ENCODE results near the gene IQGAP1.

Gene IQGAP1

GRCh38 chr15:90493647-90494046, 105.6 kb downstream of the IQGAP1 start:
- no peaks in the 10 kb centered on the region; the same call in 1 of the 2 replicates for H3F3A ChIP-seq (ENCODE audit: insufficient read depth, low read length)
- H3K27ac ChIP-seq (ENCODE audit: low read depth, low read length, poor library complexity, severe bottlenecking) = no peak overlapping the region
- peaks cover 82% of the 10 kb centered on the region for H3K36me3 ChIP-seq (ENCODE audit: insufficient read depth, low read length)
- no peaks in the 10 kb centered on the region for H3K9me2 ChIP-seq (ENCODE audit: low read depth, low read length)
- no peaks in the 10 kb centered on the region for H3K79me2 ChIP-seq (ENCODE audit: insufficient read depth, low read length)
- H3K4me3 ChIP-seq (ENCODE audit: low read depth, low read length, poor library complexity, severe bottlenecking) = no peak overlapping the region
- no peak overlapping the region for H3K9ac ChIP-seq (ENCODE audit: low read length)
- no peak overlapping the region for H2AFZ ChIP-seq (ENCODE audit: low read length)
- no peak for TF ChIP-seq CTCF (IDR thresholded peaks at IDR 0.05; ENCODE audit: low read length)
- TF ChIP-seq EZH2 (IDR thresholded peaks at IDR 0.05; ENCODE audit: borderline replicate concordance, low read length) = no peak
- no peaks in the 10 kb centered on the region for H4K20me1 ChIP-seq (ENCODE audit: insufficient read depth, low read length)
- no peaks in the 10 kb centered on the region for H3K27me3 ChIP-seq (ENCODE audit: insufficient read depth, low read length)
- no peaks in the 10 kb centered on the region for H3K9me3 ChIP-seq (ENCODE audit: low read length)
- H3K4me2 ChIP-seq (ENCODE audit: low read length) = no peak overlapping the region
- H3K4me1 ChIP-seq (ENCODE audit: insufficient read depth, low read length, severe bottlenecking) = no peaks in the 10 kb centered on the region

GRCh38 chr15:90495067-90495466, 107.0 kb downstream of the IQGAP1 start:
- Histone ChIP-seq H3K9me3 (ENCODE audit: low read length) (no peaks in the 10 kb centered on the region), H3K27me3 (ENCODE audit: insufficient read depth, low read length) (no peaks in the 10 kb centered on the region), H3F3A (ENCODE audit: insufficient read depth, low read length) (no peaks in the 10 kb centered on the region; the same call in 1 of the 2 replicates), H3K27ac (ENCODE audit: low read depth, low read length, poor library complexity, severe bottlenecking) (no peak overlapping the region), H2AFZ (ENCODE audit: low read length) (no peak overlapping the region), H3K9me2 (ENCODE audit: low read depth, low read length) (no peaks in the 10 kb centered on the region), H3K9ac (ENCODE audit: low read length) (no peak overlapping the region), H3K4me1 (ENCODE audit: insufficient read depth, low read length, severe bottlenecking) (no peaks in the 10 kb centered on the region), H3K4me3 (ENCODE audit: low read depth, low read length, poor library complexity, severe bottlenecking) (no peak overlapping the region), H3K79me2 (ENCODE audit: insufficient read depth, low read length) (no peaks in the 10 kb centered on the region), H3K36me3 (ENCODE audit: insufficient read depth, low read length) (peaks cover 82% of the 10 kb centered on the region), H4K20me1 (ENCODE audit: insufficient read depth, low read length) (no peaks in the 10 kb centered on the region), H3K4me2 (ENCODE audit: low read length) (no peak overlapping the region)
- TF ChIP-seq CTCF (IDR thresholded peaks at IDR 0.05; ENCODE audit: low read length) (no peak), EZH2 (IDR thresholded peaks at IDR 0.05; ENCODE audit: borderline replicate concordance, low read length) (no peak)

GRCh38 chr15:90496791-90497190, 108.7 kb downstream of the IQGAP1 start:
- Histone ChIP-seq H3K9me2 (ENCODE audit: low read depth, low read length) (no peaks in the 10 kb centered on the region), H3K9ac (ENCODE audit: low read length) (no peak overlapping the region), H3K79me2 (ENCODE audit: insufficient read depth, low read length) (no peaks in the 10 kb centered on the region), H3K27me3 (ENCODE audit: insufficient read depth, low read length) (no peaks in the 10 kb centered on the region), H3F3A (ENCODE audit: insufficient read depth, low read length) (no peaks in the 10 kb centered on the region; the same call in 1 of the 2 replicates), H3K4me2 (ENCODE audit: low read length) (no peak overlapping the region), H4K20me1 (ENCODE audit: insufficient read depth, low read length) (no peaks in the 10 kb centered on the region), H3K9me3 (ENCODE audit: low read length) (no peaks in the 10 kb centered on the region), H2AFZ (ENCODE audit: low read length) (no peak overlapping the region), H3K27ac (ENCODE audit: low read depth, low read length, poor library complexity, severe bottlenecking) (no peak overlapping the region), H3K36me3 (ENCODE audit: insufficient read depth, low read length) (peaks cover 77% of the 10 kb centered on the region), H3K4me3 (ENCODE audit: low read depth, low read length, poor library complexity, severe bottlenecking) (no peak overlapping the region), H3K4me1 (ENCODE audit: insufficient read depth, low read length, severe bottlenecking) (no peaks in the 10 kb centered on the region)
- TF ChIP-seq EZH2 (IDR thresholded peaks at IDR 0.05; ENCODE audit: borderline replicate concordance, low read length) (no peak), CTCF (IDR thresholded peaks at IDR 0.05; ENCODE audit: low read length) (no peak)

All from OCI-LY1 (cell line).